Renal pelvis (tissue), 12 donors: ENCODE measurements around the gene SYCE1L. TPM values are rescaled to one million over a fixed set of nuclear protein-coding genes. Genes with fewer than 3 reads are reported as not detected.
"Not testable (repeated sequence)": the region's sequence is repeated elsewhere in the genome, so short reads cannot be mapped to it uniquely, and the experiment has no call there.

ENCODE experiments used
- DNase-seq: peaks from one replicate; pipeline ENCODE4 v3.0.0-alpha.2; 2013
- long read RNA-seq, 16 experiments: transcript quantifications; one replicate each; lab custom pipeline, GENCODE V29; 2026
- polyA plus RNA-seq, 3 donors: library from polyadenylated mRNA; unstranded; fragments of 120-200 nt; gene quantifications; one replicate each; pipeline ENCODE4 v1.2.1, GENCODE V29; 2013; ENCODE audit not compliant: insufficient read length in 3 of 3

The SYCE1L gene
- 1 to 10 TPM; 5.6 to 8.1 (median 5.6) TPM for polyA plus RNA-seq
- long read RNA-seq, donor 1, partial matches to known transcripts: 11 of 11 reads
- long read RNA-seq, donor 1, other reads (novel, unspliced or antisense): 0 of 11 reads
- long read RNA-seq, donor 2, partial matches to known transcripts: 5 of 7 reads
- long read RNA-seq, donor 2, other reads (novel, unspliced or antisense): 0 of 7 reads
- long read RNA-seq, donor 3, partial matches to known transcripts: 12 of 12 reads
- long read RNA-seq, donor 3, other reads (novel, unspliced or antisense): 0 of 12 reads
- long read RNA-seq, donor 4, partial matches to known transcripts: 19 of 23 reads
- long read RNA-seq, donor 4, other reads (novel, unspliced or antisense): 0 of 23 reads
- long read RNA-seq, donor 5, partial matches to known transcripts: 11 of 14 reads
- long read RNA-seq, donor 5, other reads (novel, unspliced or antisense): 0 of 14 reads
- long read RNA-seq, donor 6, partial matches to known transcripts: 6 of 8 reads
- long read RNA-seq, donor 6, other reads (novel, unspliced or antisense): 0 of 8 reads
- long read RNA-seq, donor 7, partial matches to known transcripts: 12 of 16 reads
- long read RNA-seq, donor 7, other reads (novel, unspliced or antisense): 0 of 16 reads
- long read RNA-seq, donor 8: 0 reads
- long read RNA-seq, donor 9, partial matches to known transcripts: 11 of 12 reads
- long read RNA-seq, donor 9, other reads (novel, unspliced or antisense): 0 of 12 reads
- long read RNA-seq, donor 10, partial matches to known transcripts: 10 of 13 reads
- long read RNA-seq, donor 10, other reads (novel, unspliced or antisense): 0 of 13 reads
- long read RNA-seq, donor 11, partial matches to known transcripts: 9 of 10 reads
- long read RNA-seq, donor 11, other reads (novel, unspliced or antisense): 0 of 10 reads
- long read RNA-seq, donor 12, partial matches to known transcripts: 13 of 16 reads
- long read RNA-seq, donor 12, other reads (novel, unspliced or antisense): 0 of 16 reads
- long read RNA-seq, donor 13, partial matches to known transcripts: 0 of 1 reads
- long read RNA-seq, donor 13, other reads (novel, unspliced or antisense): 0 of 1 reads
- long read RNA-seq, donor 14: 0 reads
- long read RNA-seq, donor 15: 0 reads
- long read RNA-seq, donor 16, partial matches to known transcripts: 13 of 16 reads
- long read RNA-seq, donor 16, other reads (novel, unspliced or antisense): 0 of 16 reads

GRCh38 chr16:77199211-77199610 lies at the start of gene SYCE1L:
Gene SYCE1L (plus strand): TSS chr16:77199408. CDS start chr16:77199452, 44 bp downstream.
- no peak for DNase-seq

GRCh38 chr16:77157346-77158058 lies 41.7 kb upstream of the SYCE1L start:
- no peak for DNase-seq

GRCh38 chr16:77158293-77158692 lies 40.9 kb upstream of the SYCE1L start:
- no peak for DNase-seq

GRCh38 chr16:77165006-77165405 lies 34.2 kb upstream of the SYCE1L start:
- no peak for DNase-seq

DNA sequence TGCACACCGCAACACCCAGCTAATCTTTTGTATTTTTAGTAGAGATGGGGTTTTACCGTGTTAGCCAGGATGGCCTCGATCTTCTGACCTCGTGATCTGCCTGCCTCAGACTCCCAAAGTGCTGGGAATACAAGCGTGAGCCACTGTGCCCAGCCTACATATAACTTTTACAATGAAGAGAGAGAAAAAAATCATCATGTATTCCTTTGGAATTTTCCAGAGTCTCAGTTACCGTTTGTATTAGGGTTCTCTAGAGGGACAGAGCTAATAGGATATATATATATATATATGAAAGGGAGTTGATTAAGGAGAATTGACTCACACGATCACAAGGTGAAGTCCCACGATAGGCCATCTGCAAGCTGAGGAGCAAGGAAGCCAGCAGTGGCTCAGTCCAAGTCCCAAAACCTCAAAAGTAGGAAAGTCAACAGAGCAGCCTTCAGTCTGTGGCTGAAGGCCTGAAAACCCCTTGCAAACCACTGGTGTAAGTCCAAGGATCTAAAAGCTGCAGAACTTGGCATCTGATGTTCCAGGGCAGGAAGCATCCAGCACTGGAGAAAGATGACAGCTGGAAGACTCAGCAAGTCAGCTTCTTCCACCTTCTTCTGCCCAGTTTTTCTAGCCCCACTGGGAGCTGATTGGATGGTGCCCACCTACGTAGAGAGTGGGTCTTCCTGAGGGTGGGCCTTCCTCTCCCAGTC lies 33.5 kb upstream of the SYCE1L start:
- not testable (repeated sequence) for DNase-seq

DNA sequence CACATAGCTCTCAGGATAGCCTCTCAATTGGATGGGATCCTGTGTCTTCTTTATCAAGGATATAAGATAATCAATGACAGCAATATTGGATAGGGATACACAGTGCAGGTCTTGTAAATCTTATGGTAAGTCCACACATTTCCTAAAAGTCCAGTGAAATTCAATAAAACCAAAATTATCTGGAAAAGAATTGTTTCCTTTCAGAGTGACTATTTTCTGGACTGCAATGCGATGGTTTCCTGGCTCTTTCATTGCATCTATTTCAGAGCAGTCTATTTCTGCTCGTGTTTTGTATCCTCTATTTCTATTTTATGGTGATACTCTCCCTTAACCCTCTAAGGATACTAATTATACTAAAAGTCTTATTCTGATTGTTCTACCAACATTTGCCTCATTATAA lies 32.5 kb upstream of the SYCE1L start:
- DNase-seq: no peak

DNA sequence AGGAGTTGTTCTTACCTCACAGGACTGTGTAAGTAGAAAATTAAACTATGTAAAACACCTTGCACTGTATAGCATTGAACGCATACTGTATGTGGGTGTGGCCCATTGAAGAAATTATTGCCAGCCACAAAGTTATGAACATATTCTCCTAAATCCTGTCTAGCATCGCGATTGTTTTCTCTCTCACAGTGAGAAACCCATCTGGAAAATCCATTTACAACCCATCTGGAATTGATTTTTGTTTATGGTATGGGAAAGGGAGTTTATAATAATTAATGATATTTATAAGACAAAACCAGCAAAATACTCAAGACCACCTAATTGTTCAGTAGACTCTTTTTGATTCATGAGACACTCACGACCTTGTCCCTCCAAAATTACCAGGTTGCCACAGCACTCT lies 30.3 kb upstream of the SYCE1L start:
- no peak for DNase-seq

- peak; percentile 33 for DNase-seq
These were observed 29.5 kb upstream of the SYCE1L start for GRCh38 chr16:77169650-77170236.

DNA sequence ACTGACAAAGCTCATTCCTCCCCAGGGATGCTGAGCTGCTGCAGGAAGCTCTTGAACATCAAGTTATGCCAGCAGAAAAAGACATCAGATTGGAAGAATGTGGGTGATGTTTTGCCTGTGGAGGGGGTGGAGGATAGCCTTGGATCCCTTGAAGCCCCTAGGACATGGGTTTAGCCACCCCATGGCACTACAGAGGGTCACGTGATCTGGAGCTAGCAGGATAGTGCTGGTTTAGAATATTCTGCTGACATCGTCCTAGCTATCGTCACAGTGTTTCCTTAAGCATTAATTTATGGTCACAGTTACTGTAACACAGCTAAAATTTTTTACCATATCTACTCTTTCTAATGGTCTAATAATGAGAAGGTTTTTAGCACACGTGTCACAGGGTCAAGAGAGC lies 28.4 kb upstream of the SYCE1L start:
- DNase-seq: no peak

DNA sequence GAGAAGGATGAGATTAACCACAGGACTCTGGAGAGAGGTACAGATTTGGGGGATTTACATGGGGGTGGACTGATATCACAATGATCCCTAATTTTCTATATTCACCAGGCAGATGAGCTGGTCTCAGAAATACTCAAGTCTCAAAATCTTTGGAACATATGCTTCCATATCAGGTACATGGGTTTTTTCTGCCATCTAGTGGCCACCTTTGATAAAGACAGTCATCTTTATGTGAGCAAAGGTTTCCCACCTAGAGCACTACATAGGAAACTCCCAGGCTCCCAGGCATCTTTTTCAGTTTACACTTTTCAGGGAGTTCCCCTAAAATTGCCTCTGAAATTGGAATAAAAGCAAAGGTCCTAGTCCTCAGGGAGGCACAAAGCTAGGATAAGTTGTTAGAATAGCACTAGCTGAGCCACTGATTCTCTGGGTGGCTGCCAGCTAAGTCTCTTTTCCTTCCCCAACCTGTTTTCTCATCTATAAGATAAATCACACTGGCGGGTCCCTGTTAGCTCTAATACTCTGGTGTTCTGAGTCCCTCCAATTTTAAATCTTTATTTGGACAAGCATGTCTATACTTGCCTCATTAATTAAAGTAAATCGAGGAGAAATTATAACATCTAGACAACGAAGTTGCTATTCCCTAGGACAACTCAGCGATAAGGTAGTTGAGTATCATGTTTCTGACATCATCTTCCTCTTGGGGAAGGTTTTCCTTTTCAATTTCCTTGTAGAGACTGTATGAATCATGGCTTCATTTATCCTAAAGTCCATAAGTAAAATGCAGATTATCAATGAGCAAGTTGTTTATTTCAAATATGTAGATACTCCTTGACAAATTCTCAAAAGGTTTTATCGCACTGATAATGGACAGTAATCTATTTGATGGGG lies 27.2 kb upstream of the SYCE1L start:
- peak; percentile 49 for DNase-seq

DNA sequence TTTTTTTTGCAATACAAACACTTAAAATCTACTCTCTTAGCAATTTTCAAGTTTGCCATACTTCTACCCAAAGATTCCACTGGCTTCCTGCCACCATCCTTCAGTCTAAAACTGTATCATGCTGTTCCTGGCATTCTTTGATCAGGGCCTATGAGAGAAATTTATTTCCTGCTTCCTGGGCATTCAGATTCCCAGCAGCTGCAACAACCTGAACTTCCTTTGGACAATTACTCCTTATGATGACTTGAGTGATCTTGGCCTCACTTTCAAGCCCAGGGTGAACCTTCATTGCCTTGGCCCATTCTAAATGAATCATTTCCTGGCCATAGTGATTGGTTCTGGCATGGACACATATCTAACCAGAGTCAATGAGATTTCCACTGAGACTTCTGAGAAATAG lies 26.3 kb upstream of the SYCE1L start:
- DNase-seq: no peak

DNA sequence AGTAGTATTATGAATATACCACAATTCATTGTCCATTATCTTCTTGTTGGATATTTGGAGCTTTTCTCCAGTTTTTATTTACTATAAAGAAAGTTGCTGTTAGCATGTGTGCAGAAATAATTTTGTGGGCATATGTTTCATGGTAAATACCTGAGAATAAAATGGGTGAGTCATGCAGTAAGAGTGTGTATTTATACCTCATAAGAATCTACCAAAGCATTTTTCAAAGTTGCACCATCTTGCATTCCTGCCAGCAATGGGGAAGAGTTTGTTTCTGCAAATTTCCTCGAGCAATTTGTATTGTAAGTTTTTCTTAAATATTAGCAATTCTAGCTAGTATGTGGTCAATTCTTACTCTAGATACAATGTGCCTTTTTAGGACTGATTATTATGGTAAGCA lies 16.1 kb upstream of the SYCE1L start:
- DNase-seq: no peak

GRCh38 chr16:77186298-77186697 lies 12.9 kb upstream of the SYCE1L start:
- DNase-seq: not testable (repeated sequence)

DNA sequence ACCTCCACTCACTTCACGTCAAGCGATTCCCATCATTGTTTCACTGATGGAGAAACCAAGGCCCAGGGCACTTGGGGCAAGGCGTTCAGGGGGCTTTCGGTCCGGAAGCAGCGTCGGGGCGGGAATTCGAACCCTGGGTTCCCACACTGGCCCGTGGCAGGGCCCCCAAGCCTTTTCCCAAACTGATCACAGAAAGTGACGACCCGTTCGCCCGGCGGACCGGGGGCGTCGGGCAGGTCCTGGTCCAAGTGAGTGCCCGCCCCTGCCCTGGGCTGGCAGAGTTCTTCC lies 9.1 kb upstream of the SYCE1L start:
- no peak for DNase-seq

GRCh38 chr16:77190478-77191258 lies 8.5 kb upstream of the SYCE1L start, which contains the start of gene MON1B:
Gene MON1B (plus strand): TSS chr16:77191190. CDS start chr16:77191486, 296 bp downstream.
- peak; percentile 99 for DNase-seq

- DNase-seq: peak; percentile 9
These were observed 7.8 kb upstream of the SYCE1L start for GRCh38 chr16:77191259-77191969.

DNA sequence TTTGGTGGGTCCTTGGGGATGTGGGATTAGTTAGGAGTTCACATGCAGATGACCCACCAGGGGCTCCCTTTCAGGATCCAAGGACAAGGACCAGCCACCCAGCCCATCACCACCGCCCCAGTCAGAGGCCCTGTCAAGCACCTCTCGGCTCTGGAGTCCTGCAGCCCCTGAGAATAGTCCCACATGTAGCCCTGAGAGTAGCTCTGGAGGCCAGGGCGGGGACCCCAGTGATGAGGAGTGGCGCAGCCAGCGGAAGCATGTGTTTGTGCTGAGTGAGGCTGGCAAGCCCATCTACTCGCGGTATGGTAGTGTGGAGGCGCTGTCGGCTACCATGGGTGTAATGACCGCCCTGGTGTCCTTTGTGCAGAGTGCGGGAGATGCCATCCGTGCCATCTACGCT lies 5.8 kb upstream of the SYCE1L start:
- no peak for DNase-seq
